Stimulated activated effector memory CD8-positive, alpha-beta T cell treated with anti-CD3 and anti-CD28 coated beads, Interleukin-12 subunit alpha, Interleukin-12 subunit beta, amount 100 ng/mL, for 72 hours (primary cell): ENCODE data around the gene SOBP.

ENCODE experiments used
- ATAC-seq: fragments of 150-1000 bp; cut with Tn5 transposase; 2 replicates; pipeline ENCODE4 v1.10.0; 2021
- DNase-seq, 2 donors: peaks; one replicate each; pipeline ENCODE4 v3.0.0; 2021 to 2022; ENCODE audit warnings: low spot score in 2 of 2
- H3K27ac Mint-ChIP-seq: one replicate; pipeline ENCODE4 v1.8.0; 2022; ENCODE audit warnings: mild to moderate bottlenecking, mixed read lengths
- H3K36me3 Mint-ChIP-seq: one replicate; pipeline ENCODE4 v1.8.0; 2022; ENCODE audit warnings: mild to moderate bottlenecking, mixed read lengths
- H3K4me1 Mint-ChIP-seq: one replicate; pipeline ENCODE4 v1.8.0; 2022; ENCODE audit warnings: mixed read lengths
- H3K4me3 Mint-ChIP-seq: one replicate; pipeline ENCODE4 v1.8.0; 2022; ENCODE audit warnings: mild to moderate bottlenecking, mixed read lengths
- H3K9me3 Mint-ChIP-seq: one replicate; pipeline ENCODE4 v1.8.0; 2022; ENCODE audit warnings: mixed read lengths

The SOBP gene

DNA sequence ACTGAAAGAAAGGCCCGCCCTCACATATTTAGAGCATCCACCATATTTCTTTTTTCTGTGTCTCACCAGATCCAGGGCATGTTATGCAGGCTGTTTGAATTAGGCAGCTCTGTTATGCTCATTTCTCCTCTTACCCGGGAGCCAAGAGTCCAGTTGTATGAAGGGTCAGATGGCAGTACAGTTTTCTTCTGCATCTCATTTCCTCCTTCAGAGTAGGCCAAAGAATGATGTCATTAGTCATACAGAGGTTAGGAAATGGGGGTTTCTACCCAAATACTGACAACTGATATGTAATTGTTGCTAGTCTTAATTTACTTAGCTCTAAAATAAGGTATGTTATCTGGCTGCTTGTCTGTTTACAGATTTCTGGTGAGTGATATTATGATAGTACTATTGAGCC, 130.8 kb downstream of the SOBP start:
- no peak for ATAC-seq
- Mint-ChIP-seq H3K9me3 (no peaks in the 10 kb centered on the region), H3K4me1 (peaks cover 25% of the 10 kb centered on the region), H3K4me3 (no peak overlapping the region), H3K36me3 (no peaks in the 10 kb centered on the region), H3K27ac (no peak overlapping the region)
- no peak for DNase-seq

DNA sequence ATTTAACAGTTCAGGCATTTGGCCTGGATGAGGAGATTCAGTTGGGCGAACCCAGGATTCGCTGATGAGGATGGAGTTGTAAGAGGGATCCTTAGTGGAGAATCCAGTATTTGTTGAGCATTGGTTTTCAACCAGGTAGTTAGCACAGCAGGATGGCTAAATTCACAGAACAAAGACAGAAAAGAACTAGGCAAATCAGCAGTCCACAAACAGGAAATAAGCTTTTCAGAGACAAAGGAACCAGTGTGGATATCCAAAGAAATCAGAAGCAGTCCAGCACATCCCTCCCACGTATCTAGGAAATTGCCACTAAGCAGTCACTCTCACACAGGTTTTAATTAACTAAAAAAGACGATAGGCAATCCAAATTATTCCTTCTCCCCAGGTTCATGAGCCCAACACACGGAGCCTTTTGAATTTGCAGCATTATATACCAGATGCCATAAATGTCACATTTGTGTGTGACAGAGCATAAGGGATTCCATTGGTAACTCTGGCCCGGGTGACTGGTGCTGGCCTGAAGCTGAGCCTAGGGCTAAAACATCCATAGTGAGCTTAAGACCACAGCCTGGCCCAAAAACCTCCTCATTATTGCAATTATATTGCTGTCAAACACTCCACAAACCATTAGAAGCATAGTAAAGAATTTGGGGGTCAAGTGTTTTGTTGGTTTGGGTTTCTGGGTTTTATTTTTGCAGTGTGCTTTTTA, 131.5 kb downstream of the SOBP start:
- H3K9me3 Mint-ChIP-seq: no peaks in the 10 kb centered on the region
- no peak for ATAC-seq
- H3K4me3 Mint-ChIP-seq: no peak overlapping the region
- H3K4me1 Mint-ChIP-seq: peaks cover 25% of the 10 kb centered on the region
- no peak overlapping the region for H3K27ac Mint-ChIP-seq
- H3K36me3 Mint-ChIP-seq: no peaks in the 10 kb centered on the region
- no peak for DNase-seq

DNA sequence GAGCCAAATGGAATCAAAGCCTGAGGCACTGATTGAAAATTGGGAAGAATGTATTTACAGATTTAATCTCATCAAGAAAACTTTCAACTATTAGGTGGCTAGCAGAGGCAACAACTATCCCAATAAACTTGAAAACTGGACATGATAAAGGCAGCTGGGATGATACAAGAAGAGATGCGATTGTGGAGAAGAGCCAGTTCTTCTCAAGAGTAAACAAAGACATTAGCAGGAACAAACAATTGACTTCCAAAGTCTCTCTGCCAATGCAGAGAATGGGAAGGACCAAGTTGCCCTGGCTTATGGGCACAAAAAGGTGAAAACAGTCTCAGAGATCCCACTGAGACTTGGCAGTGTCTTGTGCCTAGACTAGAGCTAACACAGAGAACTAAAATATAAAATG, 132.4 kb downstream of the SOBP start:
- Mint-ChIP-seq H3K4me1 (peaks cover 25% of the 10 kb centered on the region), H3K9me3 (no peaks in the 10 kb centered on the region), H3K27ac (no peak overlapping the region), H3K4me3 (no peak overlapping the region), H3K36me3 (no peaks in the 10 kb centered on the region)
- ATAC-seq (no peak), DNase-seq (no peak)

DNA sequence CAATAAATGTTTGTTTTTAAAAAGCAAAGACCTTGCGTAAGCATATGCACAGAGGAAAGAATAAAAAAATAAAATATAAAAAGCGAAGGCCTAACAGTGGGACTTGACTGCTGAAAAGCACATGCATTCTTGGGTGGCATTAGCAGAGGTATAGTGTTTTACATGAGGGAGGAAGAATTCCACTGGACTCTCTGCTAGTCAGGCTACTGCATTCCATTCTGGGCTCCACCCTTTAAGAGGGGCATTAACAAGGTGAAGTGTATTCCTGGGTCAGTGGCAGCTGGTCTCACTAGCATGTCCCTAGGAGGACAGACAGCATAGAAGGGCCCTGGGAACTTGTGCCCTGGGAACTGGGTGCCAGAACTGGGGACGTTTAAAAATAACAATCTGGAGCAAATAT, 134.1 kb downstream of the SOBP start:
- Mint-ChIP-seq H3K27ac (no peak overlapping the region), H3K9me3 (no peaks in the 10 kb centered on the region)

DNA sequence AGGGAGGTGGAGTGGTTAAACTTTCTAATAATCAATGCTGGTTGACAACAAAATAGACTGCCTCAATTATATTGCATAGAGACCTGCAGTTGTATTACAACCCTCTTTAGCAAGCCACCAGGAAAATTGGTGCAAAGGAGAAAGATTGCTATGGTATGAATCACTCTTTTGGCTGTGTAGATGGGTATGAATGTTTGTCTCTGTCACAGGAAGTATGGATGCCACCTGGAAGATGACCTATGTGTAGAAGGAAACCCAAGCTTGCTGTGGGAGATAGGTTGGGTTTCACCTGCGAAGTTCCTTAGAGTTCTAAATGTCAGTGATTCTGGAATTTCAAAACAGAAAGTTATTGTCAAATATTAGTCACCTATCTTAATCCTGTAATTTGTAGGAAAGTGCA, 134.6 kb downstream of the SOBP start:
- DNase-seq: no peak
- H3K27ac Mint-ChIP-seq: no peak overlapping the region

More for the DNA sequence above, 134.1 kb downstream of the SOBP start:
- no peak overlapping the region for H3K4me3 Mint-ChIP-seq
- ATAC-seq: no peak
- H3K4me1 Mint-ChIP-seq: peaks cover 17% of the 10 kb centered on the region
- H3K36me3 Mint-ChIP-seq: no peaks in the 10 kb centered on the region
- no peak for DNase-seq

DNA sequence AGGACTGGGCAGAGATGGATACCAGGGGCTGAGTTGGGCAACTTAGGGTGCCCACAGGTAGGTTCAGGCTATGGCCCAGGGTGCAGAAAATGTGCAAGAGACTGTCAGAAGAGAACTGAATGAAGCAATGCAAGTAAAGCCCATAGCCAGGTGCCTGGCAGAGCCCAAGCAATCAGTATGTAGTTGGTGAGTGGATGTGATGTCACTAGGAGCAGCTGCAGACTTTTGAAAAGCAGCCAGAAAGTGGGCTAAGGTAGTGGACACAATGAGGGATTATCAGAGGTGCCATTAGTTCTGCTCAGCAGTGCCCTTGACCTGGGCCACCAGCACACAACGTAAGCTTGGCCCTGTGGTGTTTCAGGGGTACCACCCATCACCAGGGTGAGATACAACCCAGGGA, 135.3 kb downstream of the SOBP start:
- Mint-ChIP-seq H3K4me1 (peaks cover 9% of the 10 kb centered on the region), H3K36me3 (no peaks in the 10 kb centered on the region), H3K9me3 (no peaks in the 10 kb centered on the region), H3K27ac (no peak overlapping the region), H3K4me3 (no peak overlapping the region)
- ATAC-seq (no peak), DNase-seq (no peak)

More for the DNA sequence above, 134.6 kb downstream of the SOBP start:
- Mint-ChIP-seq H3K4me3 (no peak overlapping the region), H3K36me3 (no peaks in the 10 kb centered on the region), H3K4me1 (peaks cover 13% of the 10 kb centered on the region), H3K9me3 (no peaks in the 10 kb centered on the region)
- ATAC-seq: no peak

DNA sequence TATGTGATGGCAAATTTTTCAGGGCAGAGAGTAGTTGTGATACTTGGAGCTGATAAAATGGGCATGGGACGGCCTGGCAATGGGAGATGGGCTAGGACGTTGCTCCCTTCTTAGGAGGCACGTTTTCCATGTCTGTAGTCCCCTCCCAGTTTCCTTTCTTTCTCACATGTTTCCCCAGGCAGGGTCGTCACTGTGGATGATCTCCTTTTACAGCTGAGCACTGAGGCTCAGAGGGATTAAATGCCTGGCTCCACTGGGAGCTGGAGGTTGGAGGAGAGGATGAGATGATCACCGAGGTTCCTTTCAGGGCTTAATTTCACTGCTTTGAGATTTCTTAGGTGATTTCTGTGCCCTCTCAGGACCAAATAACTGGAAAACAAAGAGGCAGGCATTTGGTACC, 136.7 kb downstream of the SOBP start:
- DNase-seq (no peak), ATAC-seq (no peak)
- Mint-ChIP-seq H3K27ac (no peak overlapping the region), H3K36me3 (no peaks in the 10 kb centered on the region), H3K4me1 (no peaks in the 10 kb centered on the region), H3K9me3 (no peaks in the 10 kb centered on the region), H3K4me3 (no peak overlapping the region)

DNA sequence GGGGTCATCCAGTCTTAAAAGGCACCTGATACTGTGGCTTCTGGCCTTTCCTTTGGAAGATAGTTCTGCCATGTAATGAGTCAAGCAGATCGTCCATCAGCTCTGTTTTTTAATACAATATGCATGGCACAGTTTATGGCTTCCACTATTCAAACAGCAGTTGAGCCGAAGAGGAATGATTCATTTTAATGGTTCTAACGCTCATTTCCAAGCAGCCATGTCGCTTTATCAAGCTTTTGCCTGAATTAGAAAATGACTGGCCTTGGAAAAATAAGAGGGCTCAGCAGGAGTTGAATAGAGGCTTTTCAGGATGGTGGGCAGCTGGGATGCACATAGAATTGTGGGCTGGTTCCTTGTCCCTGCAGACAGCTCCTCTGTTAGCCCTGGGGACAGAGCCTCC, 138.1 kb downstream of the SOBP start:
- H3K4me1 Mint-ChIP-seq: no peaks in the 10 kb centered on the region
- no peaks in the 10 kb centered on the region for H3K36me3 Mint-ChIP-seq
- H3K4me3 Mint-ChIP-seq: no peak overlapping the region
- DNase-seq: no peak
- ATAC-seq: no peak
- no peak overlapping the region for H3K27ac Mint-ChIP-seq
- no peaks in the 10 kb centered on the region for H3K9me3 Mint-ChIP-seq

DNA sequence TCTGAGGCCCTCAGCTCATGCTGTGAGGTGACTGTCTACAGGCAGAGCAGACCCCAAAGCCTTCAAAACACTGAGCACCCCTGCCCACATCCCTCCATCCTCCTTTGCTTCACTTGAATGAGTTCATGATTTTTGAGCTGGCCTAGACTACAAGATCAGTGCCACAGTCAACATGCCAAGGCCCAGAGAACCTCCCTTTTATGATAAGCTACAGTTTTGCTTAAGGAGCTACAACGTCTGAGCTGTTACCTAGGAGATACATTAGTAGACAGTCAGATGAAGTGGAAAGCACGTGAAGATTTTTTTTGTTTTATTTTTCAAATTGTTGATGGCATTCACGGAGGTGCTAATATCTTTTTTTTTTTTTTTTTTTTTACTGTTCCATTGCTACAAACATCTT, 139.0 kb downstream of the SOBP start:
- H3K4me3 Mint-ChIP-seq: no peak overlapping the region
- H3K4me1 Mint-ChIP-seq: peaks cover 4% of the 10 kb centered on the region
- no peak for DNase-seq
- no peak for ATAC-seq
- no peaks in the 10 kb centered on the region for H3K9me3 Mint-ChIP-seq
- no peak overlapping the region for H3K27ac Mint-ChIP-seq
- H3K36me3 Mint-ChIP-seq: no peaks in the 10 kb centered on the region

DNA sequence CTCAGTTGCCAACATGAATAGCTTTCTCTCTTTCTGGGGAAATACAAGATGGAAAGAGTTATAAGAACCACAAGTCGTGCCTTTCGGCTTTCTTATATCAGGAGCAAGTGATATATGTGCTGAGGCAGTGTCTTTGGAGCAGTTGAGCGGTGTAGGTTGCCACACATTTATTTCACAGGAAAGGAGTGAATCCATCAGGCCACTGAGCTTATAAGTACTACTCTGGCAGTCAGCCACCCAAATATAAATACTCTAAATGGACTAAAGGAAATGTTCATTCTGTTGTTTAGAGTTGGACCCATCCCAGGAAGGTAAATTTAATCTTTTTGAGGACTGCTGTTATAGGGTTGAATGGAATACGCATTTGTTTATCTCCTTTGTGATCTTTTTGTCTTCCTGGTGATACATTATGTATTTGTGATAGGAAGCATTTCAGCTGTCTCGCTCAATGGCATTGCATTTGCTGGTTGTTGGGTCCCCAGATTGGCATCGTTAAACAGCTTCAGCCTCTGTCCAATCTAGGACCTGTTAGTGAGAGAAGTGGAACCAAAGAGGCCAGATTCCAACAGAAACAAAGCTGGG, 139.7 kb downstream of the SOBP start:
- DNase-seq: no peak
- no peak for ATAC-seq
- Mint-ChIP-seq H3K4me3 (no peak overlapping the region), H3K9me3 (no peaks in the 10 kb centered on the region), H3K36me3 (no peaks in the 10 kb centered on the region), H3K4me1 (peaks cover 8% of the 10 kb centered on the region), H3K27ac (no peak overlapping the region)

DNA sequence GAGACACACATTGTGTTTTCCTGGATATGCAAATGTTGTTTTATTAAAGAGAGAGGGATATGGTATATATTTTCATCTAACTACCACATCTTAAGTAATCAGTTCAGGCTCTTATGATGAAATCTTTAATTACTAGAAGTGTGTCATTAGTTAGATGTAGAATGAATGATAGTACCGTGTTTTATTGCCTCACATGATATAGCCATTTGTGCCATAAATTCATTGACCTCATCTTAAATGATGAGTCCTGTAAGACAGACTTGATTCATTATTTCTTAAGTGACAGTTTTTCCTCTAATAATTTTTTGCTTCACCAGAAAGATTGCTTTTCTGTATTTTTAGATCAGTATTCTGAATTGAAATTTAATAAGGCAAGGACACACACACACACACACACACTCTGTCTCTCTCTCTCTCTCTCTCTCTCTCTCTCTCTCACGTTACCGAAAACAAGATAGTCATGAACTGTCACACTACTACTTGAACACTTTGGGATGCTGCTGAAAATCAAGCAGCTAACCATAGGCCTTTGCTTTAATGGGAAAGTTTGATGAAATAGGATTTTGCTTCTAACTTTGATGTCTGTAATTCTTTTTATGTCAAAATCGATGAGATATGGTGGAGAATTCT, 140.5 kb downstream of the SOBP start:
- Mint-ChIP-seq H3K27ac (no peak overlapping the region), H3K36me3 (no peaks in the 10 kb centered on the region), H3K4me3 (no peak overlapping the region), H3K4me1 (peaks cover 8% of the 10 kb centered on the region), H3K9me3 (no peaks in the 10 kb centered on the region)
- DNase-seq (no peak), ATAC-seq (no peak)

DNA sequence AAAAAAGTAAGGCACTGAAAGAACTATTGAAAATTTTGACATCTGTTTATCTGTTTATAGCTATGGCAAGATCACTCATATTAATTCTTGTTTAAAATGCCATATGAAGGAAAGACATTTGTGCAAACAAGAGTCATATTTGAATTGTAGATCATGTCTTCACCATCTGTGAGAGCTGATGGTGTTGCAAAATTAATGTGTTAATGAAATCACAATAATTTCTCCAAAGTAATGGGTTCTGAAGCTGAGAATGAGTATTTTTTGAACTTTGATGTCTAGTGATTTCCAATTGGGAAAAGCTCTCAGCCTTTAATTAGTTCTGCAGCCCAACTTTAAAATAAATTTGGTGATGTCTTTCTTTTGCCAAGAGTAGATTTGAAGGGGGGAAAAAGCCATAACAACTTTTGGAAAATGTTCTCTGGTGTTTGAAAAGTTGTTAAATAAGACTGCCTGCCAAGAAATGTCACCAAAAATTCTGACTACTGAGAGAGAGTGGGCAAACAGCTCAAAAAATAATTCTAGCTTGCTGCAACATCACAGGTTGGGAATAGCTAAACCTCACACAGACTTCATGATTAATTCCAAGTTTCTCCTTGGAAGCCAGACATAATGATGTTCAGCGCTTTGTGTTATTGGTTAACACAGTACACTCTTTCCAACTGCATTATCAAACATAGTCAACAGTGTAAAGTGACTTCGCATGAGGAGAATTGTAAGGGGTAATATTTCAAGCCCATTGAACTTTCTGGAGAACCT, 142.6 kb downstream of the SOBP start:
- H3K36me3 Mint-ChIP-seq: no peaks in the 10 kb centered on the region
- ATAC-seq (no peak), DNase-seq (no peak)
- H3K27ac Mint-ChIP-seq: no peak overlapping the region
- H3K4me1 Mint-ChIP-seq: peaks cover 8% of the 10 kb centered on the region
- H3K9me3 Mint-ChIP-seq: no peaks in the 10 kb centered on the region
- H3K4me3 Mint-ChIP-seq: no peak overlapping the region

DNA sequence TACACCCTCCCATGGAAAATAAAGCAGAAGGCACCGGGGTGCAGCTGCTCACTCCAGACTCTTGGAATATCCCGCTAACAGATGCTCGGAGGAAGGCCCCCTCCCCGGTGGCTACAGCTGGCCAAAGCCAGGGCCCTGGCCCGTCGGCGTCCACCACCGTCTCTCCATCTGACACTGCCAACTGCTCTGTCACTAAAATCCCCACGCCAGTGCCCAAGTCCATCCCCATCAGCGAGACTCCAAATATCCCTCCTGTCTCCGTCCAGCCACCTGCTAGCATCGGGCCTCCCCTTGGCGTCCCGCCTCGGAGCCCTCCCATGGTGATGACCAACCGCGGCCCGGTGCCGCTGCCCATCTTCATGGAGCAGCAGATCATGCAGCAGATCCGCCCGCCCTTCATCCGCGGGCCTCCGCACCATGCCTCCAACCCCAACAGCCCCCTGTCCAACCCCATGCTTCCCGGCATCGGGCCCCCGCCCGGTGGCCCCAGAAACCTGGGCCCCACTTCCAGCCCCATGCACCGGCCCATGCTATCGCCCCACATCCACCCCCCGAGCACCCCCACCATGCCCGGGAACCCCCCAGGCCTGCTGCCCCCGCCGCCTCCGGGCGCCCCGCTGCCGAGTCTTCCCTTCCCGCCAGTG, 143.9 kb downstream of the SOBP start:
- no peaks in the 10 kb centered on the region for H3K9me3 Mint-ChIP-seq
- H3K27ac Mint-ChIP-seq: no peak overlapping the region
- no peak for DNase-seq
- H3K36me3 Mint-ChIP-seq: no peaks in the 10 kb centered on the region
- peak overlapping the region; percentile 29 for H3K4me3 Mint-ChIP-seq
- H3K4me1 Mint-ChIP-seq: peaks cover 8% of the 10 kb centered on the region
- no peak for ATAC-seq

DNA sequence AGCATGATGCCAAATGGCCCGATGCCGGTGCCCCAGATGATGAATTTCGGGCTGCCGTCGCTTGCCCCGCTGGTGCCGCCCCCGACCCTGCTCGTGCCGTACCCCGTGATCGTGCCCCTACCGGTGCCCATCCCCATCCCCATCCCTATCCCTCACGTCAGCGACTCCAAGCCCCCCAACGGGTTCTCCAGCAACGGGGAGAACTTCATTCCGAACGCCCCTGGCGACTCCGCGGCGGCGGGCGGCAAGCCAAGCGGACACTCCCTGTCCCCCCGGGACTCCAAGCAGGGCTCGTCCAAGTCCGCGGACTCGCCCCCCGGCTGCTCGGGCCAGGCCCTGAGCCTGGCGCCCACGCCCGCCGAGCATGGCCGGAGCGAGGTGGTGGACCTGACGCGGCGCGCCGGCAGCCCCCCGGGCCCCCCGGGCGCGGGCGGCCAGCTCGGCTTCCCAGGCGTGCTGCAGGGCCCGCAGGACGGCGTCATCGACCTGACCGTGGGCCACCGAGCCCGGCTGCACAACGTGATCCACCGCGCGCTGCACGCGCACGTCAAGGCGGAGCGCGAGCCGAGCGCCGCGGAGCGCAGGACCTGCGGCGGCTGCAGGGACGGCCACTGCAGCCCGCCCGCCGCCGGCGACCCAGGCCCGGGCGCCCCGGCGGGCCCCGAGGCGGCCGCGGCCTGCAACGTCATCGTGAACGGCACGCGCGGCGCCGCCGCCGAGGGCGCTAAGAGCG, 144.6 kb downstream of the SOBP start:
- H3K4me3 Mint-ChIP-seq: peak overlapping the region; percentile 29
- no peak for DNase-seq
- no peaks in the 10 kb centered on the region for H3K36me3 Mint-ChIP-seq
- peak; percentile 63 for ATAC-seq
- no peak overlapping the region for H3K27ac Mint-ChIP-seq
- H3K9me3 Mint-ChIP-seq: no peaks in the 10 kb centered on the region
- peaks cover 8% of the 10 kb centered on the region for H3K4me1 Mint-ChIP-seq

DNA sequence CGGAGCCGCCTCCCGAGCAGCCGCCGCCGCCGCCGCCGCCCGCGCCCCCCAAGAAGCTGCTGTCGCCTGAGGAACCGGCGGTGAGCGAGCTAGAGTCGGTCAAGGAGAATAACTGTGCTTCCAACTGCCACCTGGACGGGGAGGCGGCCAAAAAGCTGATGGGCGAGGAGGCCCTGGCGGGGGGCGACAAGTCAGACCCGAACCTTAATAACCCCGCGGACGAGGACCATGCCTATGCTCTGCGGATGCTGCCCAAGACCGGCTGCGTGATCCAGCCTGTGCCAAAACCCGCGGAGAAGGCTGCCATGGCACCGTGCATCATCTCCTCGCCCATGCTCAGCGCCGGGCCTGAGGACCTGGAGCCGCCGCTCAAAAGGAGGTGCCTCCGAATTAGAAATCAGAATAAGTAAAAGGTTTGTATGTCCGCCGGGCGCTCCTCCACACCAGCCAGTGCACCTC, 145.2 kb downstream of the SOBP start:
- Mint-ChIP-seq H3K4me3 (peak overlapping the region; percentile 26), H3K4me1 (peaks cover 8% of the 10 kb centered on the region), H3K27ac (no peak overlapping the region), H3K9me3 (no peaks in the 10 kb centered on the region), H3K36me3 (no peaks in the 10 kb centered on the region)
- ATAC-seq: no peak
- no peak for DNase-seq
